NAMALWA (cell line): ENCODE data around the gene TAT.

Experiments used
- DNase-seq: peaks from one replicate; pipeline ENCODE4 v3.0.0-alpha.2; 2015; ENCODE audit warnings: low spot score

The TAT gene

DNA sequence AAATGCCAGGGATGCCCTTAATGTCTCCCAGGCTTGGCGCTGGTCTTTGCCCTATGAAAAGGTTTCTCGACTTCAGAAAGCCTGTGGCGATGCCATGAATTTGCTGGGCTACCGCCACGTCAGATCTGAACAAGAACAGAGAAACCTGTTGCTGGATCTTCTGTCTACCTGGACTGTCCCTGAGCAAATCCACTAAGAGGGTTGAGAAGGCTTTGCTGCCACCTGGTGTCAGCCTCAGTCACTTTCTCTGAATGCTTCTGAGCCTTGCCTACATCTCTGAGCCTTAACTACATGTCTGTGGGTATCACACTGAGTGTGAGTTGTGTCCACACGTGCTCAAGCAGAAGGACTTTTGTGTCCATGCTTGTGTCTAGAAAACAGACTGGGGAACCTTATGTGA lies 39.2 kb downstream of the TAT start:
- peak; percentile 72 for DNase-seq

DNA sequence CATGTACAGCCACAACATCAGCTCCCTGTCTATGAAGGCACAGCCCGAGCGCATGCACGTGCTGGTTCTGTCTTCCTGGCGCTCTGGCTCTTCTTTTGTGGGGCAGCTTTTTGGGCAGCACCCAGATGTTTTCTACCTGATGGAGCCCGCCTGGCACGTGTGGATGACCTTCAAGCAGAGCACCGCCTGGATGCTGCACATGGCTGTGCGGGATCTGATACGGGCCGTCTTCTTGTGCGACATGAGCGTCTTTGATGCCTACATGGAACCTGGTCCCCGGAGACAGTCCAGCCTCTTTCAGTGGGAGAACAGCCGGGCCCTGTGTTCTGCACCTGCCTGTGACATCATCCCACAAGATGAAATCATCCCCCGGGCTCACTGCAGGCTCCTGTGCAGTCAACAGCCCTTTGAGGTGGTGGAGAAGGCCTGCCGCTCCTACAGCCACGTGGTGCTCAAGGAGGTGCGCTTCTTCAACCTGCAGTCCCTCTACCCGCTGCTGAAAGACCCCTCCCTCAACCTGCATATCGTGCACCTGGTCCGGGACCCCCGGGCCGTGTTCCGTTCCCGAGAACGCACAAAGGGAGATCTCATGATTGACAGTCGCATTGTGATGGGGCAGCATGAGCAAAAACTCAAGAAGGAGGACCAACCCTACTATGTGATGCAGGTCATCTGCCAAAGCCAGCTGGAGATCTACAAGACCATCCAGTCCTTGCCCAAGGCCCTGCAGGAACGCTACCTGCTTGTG lies 40.0 kb downstream of the TAT start:
- no peak for DNase-seq

DNA sequence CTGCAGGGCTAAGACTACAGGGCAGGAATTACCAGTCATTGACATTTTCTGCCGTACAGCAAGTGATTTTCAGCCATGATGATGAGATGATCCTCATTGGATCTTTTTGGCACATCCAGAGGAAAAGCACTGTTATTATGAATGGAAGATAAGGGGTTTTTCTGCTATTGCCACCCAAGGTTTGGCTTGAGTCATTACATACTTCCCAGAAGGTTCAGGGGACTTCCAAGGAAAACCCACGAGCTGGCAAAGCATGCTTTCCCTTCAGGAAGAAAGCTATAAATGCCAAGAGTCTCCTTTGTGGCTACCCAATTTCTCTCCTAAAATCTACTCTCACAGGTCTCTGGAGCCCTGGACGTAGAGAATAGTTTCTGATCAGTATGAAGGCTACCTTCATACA lies 44.5 kb downstream of the TAT start:
- no peak for DNase-seq

DNA sequence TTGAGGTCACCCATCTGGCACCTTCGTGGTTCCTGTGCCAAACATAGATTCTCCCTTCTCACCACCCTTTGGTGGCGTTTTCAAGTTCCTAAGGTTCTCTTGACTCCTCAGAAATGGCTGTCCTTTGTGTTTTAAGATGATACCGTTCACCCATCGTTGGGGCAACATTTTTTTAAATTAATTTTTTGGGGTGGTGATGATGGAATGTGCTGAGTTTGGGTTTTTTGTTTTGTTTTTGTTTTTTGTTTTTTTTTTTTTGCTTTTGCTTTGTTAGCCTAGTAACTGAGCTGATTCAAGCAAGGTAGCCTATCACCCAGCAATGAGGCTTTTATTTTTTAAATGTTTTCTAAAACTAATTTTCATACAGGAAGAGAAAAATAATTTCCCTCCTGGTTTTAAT lies 48.0 kb downstream of the TAT start:
- no peak for DNase-seq

DNA sequence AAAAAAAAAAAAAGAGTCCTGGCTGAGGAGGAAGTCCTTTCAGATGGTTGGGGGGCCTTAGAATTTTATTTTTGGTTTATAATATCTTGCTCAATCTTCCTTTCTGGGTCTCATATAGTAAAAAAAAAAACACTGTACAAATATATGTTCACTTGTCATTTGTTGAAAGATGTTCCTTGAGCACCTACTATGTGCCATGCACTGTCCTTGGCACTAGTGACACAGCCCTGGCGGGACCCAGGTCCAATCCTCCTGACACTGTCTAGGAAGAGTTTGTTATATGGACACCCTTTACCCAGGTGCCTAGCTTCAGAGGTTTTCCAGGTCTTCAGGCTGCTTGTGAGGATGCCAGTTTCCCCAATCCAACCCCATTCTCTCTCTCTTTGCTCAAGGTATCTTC lies 48.6 kb downstream of the TAT start:
- DNase-seq = no peak

DNA sequence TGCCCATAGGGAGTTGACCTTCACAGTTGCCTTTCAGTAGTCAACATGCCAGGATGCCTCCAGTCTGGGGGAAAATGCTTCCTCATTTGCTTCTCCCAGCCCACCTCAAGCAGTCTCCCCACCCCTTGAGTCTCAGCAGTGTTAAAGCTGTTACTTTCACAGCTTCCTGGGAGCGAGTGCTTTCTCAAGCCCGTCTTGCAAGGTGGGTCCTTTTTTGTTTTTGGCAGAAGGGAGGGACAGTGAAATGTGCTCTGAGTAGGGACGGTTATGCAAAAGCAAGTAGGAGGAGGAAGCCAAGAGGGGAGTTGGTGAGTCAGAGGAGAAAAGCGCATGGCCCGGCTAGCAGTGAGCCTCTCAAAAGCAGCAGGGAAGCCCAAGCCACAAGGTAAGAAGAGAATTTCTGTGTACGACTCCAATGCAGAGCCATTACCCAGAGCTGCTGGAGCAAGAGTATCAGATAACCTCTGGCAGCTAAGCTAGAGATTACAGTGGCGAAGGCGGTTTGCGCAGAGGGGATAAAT lies 50.7 kb downstream of the TAT start, which contains the start of gene CHST4:
TSS of gene CHST4 (plus strand) at position 316 of the 521 bp plus-strand sequence. CDS start 10,252 bp downstream, outside the sequence.
- DNase-seq = no peak

DNA sequence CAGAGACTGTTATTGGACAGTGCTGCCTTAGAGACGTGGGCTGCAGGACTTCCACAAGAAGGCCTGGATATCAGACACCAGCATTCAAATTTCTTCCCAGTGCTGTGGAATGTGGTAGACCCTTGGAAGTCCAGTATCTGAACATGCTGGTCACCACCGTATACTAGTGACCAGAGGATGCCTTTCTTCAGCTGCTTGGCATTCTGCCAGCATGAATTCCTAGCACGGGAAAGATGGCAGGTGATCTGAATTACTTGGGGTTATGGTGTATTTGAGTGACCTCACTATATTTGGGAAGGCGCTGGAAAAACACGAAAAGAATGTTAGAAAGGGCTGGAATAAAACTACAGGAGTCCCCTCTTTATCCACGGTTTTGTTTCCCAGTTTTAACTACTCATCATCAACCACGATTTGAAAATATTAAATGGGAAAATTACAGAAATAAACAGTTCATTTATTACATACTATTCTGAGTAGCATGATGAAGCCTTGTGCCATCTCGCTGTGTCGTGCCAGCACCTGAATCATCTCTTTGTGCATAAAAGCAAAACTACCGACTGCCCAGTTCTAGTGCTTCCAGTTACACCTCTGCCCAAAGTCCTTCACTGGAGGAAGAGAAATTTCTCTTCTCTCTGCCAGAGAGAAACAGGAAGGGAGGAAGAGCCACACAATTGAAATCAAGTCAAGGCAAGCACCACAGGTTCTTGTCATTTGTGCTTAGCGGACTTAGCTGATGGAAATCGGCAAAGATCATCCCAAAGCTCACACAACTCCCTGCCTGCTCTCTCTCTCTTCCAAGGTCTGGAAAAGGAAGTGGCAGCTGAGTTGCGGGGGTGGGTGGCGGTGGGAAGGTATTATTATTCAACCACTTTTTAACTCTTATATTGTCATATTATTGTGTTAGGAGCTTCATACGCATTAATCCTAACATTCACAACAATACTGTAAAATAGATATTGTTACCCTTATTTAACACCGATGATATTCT lies 52.0 kb downstream of the TAT start:
- DNase-seq = no peak

DNA sequence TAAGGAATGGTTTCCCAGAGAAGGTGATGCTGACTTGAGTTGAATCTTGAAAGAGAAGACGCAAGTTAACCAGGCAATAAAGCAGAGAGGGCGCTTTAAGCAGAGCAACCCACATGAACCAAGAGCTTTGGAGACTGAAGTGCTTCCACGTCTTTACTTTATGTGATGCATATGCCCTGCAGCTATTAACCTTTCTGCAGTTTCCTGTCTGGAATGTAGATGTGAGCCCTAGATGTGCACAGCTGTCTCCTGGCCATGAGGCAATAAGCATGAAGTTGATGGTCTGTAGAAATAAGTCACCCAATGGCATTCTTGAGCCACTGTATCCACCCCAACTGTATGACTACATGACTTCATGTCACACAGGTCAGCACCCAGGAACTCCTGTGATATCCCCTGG lies 56.3 kb downstream of the TAT start:
- DNase-seq = no peak
